Activated T-cell treated with anti-CD3 and anti-CD28 coated beads for 1 hour (primary cell): ENCODE data around the gene CDCP1.
"Not testable (repeated sequence)": the region's sequence is repeated elsewhere in the genome, so short reads cannot be mapped to it uniquely, and the experiment has no call there.

Experiments
- DNase-seq: peaks from one replicate; pipeline ENCODE4 v3.0.0-alpha.2; 2020; ENCODE audit warnings: low read depth

Gene CDCP1

GRCh38 chr3:45170096-45170495 is 23.9 kb upstream of the CDCP1 start:
- DNase-seq = no peak

DNA sequence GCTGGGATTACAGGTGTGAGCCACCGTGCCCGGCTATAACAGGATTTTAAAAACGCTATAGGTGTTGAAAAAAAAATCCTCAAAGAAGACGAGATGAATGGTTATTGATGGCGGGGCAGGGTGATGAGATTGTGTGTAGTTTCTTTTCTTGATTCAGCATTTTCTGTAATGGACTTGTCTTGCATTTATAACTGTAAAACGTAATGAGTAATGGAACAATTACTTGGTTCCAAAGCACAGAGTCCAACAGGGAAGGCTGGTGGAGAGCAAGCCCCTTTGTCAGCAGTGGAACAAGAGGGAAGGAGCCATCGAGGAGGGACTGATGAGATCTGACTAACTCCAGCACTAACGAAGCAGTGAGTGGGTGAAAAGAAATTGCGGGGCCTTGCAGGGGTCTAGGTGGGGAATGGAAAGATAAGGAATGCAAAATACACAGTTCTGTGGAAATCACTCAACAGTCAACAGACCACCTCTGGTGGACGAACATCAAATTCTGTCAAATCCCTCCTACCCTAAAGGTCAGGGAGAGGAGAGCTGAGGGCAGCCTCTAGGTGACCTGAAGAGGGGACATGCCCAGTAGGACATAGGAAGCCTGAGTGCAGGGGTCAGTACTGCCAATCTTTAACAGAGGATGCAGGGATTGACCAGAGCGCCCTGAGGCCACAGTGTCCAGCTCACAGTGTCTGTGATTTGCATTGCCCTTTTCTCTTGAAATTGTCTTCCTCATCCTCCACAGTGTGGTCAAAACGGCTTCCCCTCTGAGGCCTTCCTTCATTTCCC is 23.1 kb upstream of the CDCP1 start:
- no peak for DNase-seq

DNA sequence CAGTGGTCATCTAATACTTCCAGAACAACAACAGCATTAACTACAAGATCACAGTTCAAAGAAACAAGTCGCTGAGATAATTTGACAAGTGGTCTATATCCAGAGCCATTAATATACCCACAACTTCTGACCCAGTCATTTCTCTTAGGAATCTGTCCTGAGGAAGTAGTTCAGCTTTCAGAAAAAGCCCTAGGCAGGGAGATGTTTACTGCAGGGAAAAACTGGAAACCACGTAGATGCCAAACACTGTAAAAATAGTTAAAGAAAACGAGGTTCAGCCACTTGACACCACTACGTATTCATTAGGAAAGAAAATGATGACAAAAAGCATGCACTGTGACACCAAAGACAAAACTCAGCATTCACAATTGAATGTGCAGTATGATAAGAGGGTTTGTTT is 22.3 kb upstream of the CDCP1 start:
- no peak for DNase-seq

GRCh38 chr3:45167011-45167911 is 21.1 kb upstream of the CDCP1 start:
- peak; percentile 71 for DNase-seq

- DNase-seq = no peak
Observed at GRCh38 chr3:45166321-45166879, 20.2 kb upstream of the CDCP1 start.

- DNase-seq = no peak
Observed at GRCh38 chr3:45165497-45166283, 19.5 kb upstream of the CDCP1 start.

DNA sequence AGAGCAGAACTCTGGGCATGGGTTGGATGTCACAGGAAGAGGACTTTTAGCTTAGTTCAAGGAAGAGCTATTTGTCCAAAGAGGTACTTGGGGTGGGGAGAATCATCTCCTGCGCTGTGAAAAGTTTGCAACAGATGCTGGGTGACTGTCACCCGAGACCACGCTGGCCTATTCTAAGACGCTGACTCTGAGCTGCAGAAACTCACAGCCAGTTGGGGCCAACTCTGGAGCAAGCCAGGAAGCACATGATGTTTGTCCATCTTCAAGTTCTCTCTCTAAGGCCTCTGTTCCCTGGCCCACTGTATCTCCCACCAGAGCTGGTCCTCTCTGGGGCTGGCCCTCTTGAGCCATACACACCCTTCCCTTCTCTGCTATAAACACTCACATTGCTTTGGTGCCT is 17.9 kb upstream of the CDCP1 start:
- no peak for DNase-seq

- no peak for DNase-seq
Observed at GRCh38 chr3:45163481-45163880, 17.3 kb upstream of the CDCP1 start.

GRCh38 chr3:45154641-45155147 is 8.5 kb upstream of the CDCP1 start:
- no peak for DNase-seq

DNA sequence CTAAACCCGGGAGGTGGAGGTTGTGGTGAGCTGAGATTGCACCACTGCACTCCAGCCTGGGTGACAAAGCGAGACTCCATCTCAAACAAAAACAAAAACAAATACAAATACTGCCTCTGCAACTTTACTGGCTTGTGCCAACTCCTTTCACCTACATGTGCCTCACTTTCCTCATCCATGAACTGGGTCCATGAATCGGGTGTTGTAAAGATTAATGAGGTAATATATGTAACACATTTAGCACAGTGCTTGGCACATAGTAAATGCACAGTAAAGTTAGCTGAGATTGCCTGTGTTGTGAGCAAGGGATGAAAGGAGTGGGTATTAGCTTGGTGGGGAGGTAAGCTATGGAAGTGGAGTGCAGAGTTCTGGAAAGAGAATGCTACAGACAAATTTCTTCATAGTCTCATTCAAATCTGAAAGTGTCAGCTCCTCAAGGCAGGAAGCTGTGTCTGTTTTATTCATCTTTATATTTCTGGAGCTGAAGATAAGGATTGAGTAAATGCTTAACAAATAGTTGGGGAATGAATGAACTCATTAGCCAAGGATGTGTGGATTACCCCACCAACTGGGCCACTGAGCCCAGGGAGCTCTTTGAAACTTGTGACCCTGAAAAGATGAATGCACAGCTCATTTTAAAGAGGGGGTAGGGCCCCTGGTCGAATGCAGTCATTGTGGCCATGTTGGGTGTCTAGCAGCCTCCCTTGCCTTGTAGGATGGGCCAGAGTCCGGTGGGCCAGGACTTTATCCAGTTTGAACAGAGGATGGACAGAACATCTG is 7.7 kb upstream of the CDCP1 start:
- DNase-seq = no peak

DNA sequence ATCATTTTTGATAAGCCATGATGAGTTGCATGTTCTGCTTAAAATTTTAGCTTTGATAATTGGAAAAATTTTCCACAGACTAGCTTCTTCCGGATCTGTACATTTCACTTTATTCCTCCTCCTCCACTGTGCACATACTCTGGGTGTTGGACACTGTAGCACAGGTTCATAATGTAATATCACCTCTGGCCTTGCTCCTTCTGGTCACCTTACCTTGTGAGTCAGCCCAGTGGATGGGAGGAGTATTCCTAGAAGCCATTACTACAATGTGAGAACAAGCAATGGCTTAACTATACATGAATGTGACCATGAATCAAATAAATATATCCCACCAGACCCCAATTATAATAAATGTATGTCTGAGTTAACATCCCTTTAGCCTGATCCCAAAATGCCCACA is 6.1 kb upstream of the CDCP1 start:
- no peak for DNase-seq

DNA sequence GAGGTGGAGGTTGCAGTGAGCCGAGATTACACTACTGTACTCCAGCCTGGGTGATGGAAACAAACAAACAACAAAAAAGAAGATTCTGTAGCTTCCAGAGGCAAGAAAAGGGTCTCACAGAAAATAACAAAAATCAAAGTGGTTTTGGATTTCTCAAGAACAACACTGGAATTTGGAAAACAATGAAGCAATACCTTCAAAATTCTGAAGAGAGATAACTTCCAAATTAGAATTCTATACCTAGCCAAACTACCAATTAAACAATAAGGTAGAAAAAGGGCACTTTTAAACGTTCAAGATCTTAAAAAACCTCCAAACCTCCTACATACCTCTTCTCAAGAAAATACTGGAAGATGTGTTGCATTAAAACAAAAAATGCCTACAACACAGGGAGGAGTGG is 4.9 kb upstream of the CDCP1 start:
- no peak for DNase-seq

DNA sequence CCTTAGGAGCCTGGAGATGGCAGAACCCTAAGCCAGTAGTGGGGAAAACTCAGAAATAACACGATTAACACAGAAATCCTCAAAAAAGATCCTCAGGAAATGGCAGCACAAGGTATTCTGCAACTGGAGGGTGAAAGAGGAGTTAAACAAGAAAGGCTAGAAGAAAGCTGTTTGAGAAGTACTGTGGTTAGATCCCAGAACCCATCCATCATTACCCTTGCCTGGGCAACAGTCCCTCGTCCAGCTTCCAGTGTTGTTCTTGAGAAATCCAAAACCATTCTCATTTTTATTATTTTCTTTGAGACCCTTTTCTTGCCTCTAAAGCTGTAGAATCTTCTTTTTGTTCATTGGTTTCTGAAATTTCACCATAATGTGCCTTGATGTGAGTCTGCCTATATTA is 2.7 kb upstream of the CDCP1 start:
- DNase-seq = no peak

GRCh38 chr3:45145223-45145622 is 955 bp downstream of the CDCP1 start:
- DNase-seq = no peak

DNA sequence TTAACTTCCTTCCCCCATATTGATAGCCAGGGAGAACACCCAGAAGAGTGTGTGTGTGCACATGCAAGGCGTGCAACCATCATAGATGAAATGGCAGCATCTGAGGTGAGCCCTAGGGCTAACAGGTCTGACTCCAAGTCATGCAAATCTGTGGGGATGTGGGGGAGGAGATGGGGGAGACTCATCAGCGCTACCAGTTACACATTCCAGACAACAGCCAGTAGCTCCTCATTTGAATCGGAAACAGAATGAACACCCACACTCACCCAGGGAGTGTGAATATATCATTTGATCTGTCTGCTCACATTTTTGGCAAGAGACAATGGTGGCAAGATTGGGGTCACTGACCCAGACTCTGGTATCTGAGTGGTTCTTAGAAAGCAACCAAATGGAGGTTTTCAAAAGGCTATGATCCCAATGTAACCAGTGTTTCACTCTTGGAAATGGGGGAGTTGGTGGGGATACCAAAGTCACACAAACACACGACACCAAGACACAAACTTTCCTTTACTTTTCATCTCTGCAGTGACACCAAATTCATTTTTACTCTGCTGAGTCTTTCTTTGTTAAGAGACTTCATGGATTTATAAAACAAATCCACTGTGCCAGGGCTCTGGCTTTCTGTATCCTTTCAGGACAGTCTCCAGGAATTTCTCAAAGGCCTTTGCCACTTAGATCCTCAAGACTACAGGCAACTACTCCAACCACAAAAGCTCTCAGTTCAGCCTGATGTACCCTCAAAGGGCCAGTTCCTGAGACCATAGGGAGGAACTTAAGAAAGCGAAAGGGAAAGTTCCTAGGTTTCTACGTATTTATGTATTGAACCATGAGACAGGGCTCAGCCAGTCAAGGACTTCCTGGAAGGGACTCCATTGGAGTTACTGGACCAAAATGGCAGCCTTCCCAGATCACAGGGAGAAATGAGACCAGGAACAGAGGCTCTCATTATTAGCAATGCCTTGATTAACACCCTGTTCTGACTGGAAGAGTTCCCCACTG is 2.2 kb downstream of the CDCP1 start:
- no peak for DNase-seq

- DNase-seq = not testable (repeated sequence)
Observed at GRCh38 chr3:45140770-45141155, 5.4 kb downstream of the CDCP1 start.

DNA sequence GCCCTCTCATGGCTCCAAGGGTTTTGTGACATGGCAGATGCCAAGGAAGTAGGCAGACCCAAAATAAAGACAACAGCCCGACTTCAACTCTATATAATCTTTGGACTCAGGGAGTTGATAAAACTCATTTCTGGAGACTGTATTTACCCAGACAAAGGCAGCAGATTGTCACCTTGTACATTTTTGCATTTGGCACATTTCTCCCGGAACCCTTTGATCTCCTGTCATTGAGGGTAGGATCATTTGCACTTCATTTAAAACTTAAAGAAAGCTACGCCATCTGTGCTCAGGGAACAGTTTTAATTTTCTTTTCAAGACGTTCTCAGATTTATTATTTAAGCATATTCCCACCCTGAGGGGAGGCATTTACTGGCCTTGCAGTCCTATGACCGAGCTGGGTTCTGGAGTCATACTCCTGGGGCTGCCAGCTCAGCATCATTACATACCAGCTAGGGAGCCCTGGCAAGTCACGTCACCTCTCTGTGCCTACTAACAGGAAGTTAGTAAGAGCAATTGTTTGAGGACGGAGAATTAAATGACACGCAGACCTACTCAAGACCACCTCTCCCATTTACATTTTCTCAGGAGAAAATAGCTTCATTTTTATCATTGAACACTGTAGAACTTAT is 5.9 kb downstream of the CDCP1 start:
- DNase-seq = no peak

GRCh38 chr3:45139372-45140140 is 6.6 kb downstream of the CDCP1 start:
- no peak for DNase-seq
